ENCODE results near the gene ZMIZ1.

Gene ZMIZ1

DNA sequence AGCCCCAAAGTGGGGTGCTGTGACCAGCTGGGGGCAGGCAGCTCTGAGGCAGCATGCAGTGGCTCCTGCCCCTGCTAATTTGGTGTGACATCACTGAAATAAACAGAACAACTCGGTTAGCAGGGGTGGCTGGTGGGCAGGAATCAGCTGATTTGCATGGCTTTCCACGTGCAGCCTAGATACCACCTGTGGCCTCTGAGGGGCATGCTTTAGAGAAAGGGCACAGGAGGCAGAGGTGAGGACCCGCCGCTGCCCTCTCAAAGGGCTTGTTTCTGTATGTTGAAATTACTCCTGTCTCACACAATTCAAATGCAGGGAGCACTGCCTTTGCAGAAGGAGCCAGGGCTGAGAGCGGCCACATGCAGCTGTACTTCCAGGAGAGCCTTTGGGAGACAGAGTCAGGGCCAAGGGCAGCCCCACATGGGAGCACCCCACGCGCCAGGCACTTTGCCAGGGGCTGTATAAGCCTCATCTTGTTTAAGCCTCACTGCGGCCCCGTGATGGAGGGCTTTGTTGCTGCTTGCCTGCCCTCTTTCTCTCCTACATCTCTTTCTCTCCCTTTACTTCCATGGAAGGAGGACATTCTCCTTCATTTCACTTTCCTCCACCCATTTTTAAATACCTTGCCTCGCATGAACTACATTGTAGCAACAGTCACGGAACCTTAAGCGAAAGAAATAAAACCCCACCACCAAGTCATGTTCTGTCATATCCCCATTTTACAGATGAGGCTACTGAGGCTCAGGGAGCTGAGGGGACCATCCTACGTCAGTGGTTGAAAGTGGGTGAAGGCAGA is 137.7 kb downstream of the ZMIZ1 start:
- H3K4me3 ChIP-seq (ENCODE audit: low read length): no peak overlapping the region
- H4K8ac ChIP-seq (ENCODE audit: low read depth, low read length): no peak overlapping the region
- no peak for DNase-seq
- no peaks in the 10 kb centered on the region for H3K4me1 ChIP-seq (ENCODE audit: control insufficient read depth, low read depth, low read length)
- H2BK5ac ChIP-seq (ENCODE audit: low read length): no peak overlapping the region
- H3K56ac ChIP-seq (ENCODE audit: low read length): no peak overlapping the region
- H3K18ac ChIP-seq (ENCODE audit: low read length): no peak overlapping the region
- H2BK120ac ChIP-seq (ENCODE audit: low read depth, low read length): no peak overlapping the region
- no peak overlapping the region for H2AK5ac ChIP-seq (ENCODE audit: low read length)
- H3K4ac ChIP-seq (ENCODE audit: low read depth, low read length): no peak overlapping the region
- H4K5ac ChIP-seq (ENCODE audit: low read length): no peak overlapping the region
- no CpG with 5 or more reads among the region's 13 CpGs for WGBS (ENCODE audit: extremely low coverage, insufficient coverage, low lambda C conversion rate)
- H3K4me2 ChIP-seq (ENCODE audit: low read length): no peak overlapping the region
- H3K79me1 ChIP-seq (ENCODE audit: low read length): no peaks in the 10 kb centered on the region
- peaks cover 3% of the 10 kb centered on the region for H3K36me3 ChIP-seq (ENCODE audit: control insufficient read depth, insufficient read depth, low read length)
- no peak overlapping the region for H3K9ac ChIP-seq (ENCODE audit: low read length)
- H2BK15ac ChIP-seq (replicated peaks; ENCODE audit: low read depth): no peak overlapping the region
- H3K79me2 ChIP-seq (ENCODE audit: control insufficient read depth, insufficient read depth, low read length): no peaks in the 10 kb centered on the region
- no peaks in the 10 kb centered on the region for H3K27me3 ChIP-seq (ENCODE audit: insufficient read depth, low read length, poor library complexity)
- H3K23ac ChIP-seq (ENCODE audit: low read length): no peak overlapping the region
- H3K27ac ChIP-seq (ENCODE audit: low read depth, low read length): no peak overlapping the region

- Histone ChIP-seq H3K4ac (ENCODE audit: low read depth, low read length) (no peak overlapping the region), H3K9ac (ENCODE audit: low read length) (no peak overlapping the region), H3K79me2 (ENCODE audit: control insufficient read depth, insufficient read depth, low read length) (no peaks in the 10 kb centered on the region), H2BK120ac (ENCODE audit: low read depth, low read length) (no peak overlapping the region), H3K4me3 (ENCODE audit: low read length) (no peak overlapping the region), H3K18ac (ENCODE audit: low read length) (no peak overlapping the region), H3K79me1 (ENCODE audit: low read length) (no peaks in the 10 kb centered on the region), H2BK15ac (replicated peaks; ENCODE audit: low read depth) (no peak overlapping the region), H2AK5ac (ENCODE audit: low read length) (no peak overlapping the region), H3K23ac (ENCODE audit: low read length) (no peak overlapping the region), H2BK5ac (ENCODE audit: low read length) (no peak overlapping the region), H4K5ac (ENCODE audit: low read length) (no peak overlapping the region), H4K8ac (ENCODE audit: low read depth, low read length) (no peak overlapping the region), H3K56ac (ENCODE audit: low read length) (no peak overlapping the region), H3K4me1 (ENCODE audit: control insufficient read depth, low read depth, low read length) (no peaks in the 10 kb centered on the region), H3K36me3 (ENCODE audit: control insufficient read depth, insufficient read depth, low read length) (peaks cover 3% of the 10 kb centered on the region), H3K4me2 (ENCODE audit: low read length) (no peak overlapping the region), H3K27me3 (ENCODE audit: insufficient read depth, low read length, poor library complexity) (no peaks in the 10 kb centered on the region), H3K27ac (ENCODE audit: low read depth, low read length) (no peak overlapping the region)
- no CpG with 5 or more reads among the region's 4 CpGs for WGBS (ENCODE audit: extremely low coverage, insufficient coverage, low lambda C conversion rate)
- no peak for DNase-seq
Measured at GRCh38 chr10:79207096-79207357, 138.3 kb downstream of the ZMIZ1 start.

GRCh38 chr10:79207726-79208125 is 139.0 kb downstream of the ZMIZ1 start:
- Histone ChIP-seq H3K27me3 (ENCODE audit: insufficient read depth, low read length, poor library complexity) (no peaks in the 10 kb centered on the region), H3K4ac (ENCODE audit: low read depth, low read length) (no peak overlapping the region), H2AK5ac (ENCODE audit: low read length) (no peak overlapping the region), H3K4me1 (ENCODE audit: control insufficient read depth, low read depth, low read length) (no peaks in the 10 kb centered on the region), H3K27ac (ENCODE audit: low read depth, low read length) (no peak overlapping the region), H3K79me2 (ENCODE audit: control insufficient read depth, insufficient read depth, low read length) (no peaks in the 10 kb centered on the region), H2BK120ac (ENCODE audit: low read depth, low read length) (no peak overlapping the region), H4K8ac (ENCODE audit: low read depth, low read length) (no peak overlapping the region), H3K4me2 (ENCODE audit: low read length) (no peak overlapping the region), H3K36me3 (ENCODE audit: control insufficient read depth, insufficient read depth, low read length) (peaks cover 3% of the 10 kb centered on the region), H3K23ac (ENCODE audit: low read length) (no peak overlapping the region), H4K5ac (ENCODE audit: low read length) (no peak overlapping the region), H2BK15ac (replicated peaks; ENCODE audit: low read depth) (no peak overlapping the region), H3K9ac (ENCODE audit: low read length) (no peak overlapping the region), H3K56ac (ENCODE audit: low read length) (no peak overlapping the region), H2BK5ac (ENCODE audit: low read length) (no peak overlapping the region), H3K18ac (ENCODE audit: low read length) (no peak overlapping the region), H3K79me1 (ENCODE audit: low read length) (no peaks in the 10 kb centered on the region), H3K4me3 (ENCODE audit: low read length) (no peak overlapping the region)
- no peak for DNase-seq
- no CpG with 5 or more reads among the region's 5 CpGs for WGBS (ENCODE audit: extremely low coverage, insufficient coverage, low lambda C conversion rate)

DNA sequence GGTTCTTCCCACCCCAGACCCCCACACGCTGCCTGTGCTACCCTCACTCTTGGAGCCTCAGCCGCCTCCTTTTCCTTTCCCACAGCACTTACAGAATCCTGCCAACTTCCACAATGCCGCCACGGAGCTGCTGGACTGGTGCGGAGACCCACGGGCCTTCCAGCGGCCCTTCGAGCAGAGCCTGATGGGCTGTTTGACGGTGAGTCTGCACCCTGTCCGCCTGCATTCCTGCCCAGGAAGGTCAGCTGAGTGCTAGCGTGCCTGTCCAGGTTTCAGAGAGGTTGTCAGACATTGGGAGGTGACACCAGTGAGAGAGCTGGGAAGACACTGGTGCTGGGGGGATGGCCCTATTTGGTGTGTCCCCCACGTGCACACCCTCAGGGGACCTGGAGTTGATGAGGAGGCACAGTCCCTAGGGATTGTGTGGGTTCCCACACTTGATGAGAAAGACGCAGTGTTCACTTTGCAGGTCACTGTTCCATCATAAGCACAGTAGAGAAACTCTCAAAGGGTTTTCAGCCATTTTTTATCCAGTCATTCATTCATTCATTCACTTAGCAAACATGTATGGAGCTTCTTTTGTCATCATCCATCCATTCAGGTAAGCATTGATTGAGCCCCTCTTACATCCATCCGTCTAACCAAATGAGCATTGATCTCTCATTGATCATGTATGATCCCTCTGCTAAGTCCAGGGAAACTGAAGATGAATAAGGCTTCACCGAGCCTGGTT is 139.7 kb downstream of the ZMIZ1 start:
- Histone ChIP-seq H2BK15ac (replicated peaks; ENCODE audit: low read depth) (no peak overlapping the region), H2BK5ac (ENCODE audit: low read length) (no peak overlapping the region), H3K18ac (ENCODE audit: low read length) (no peak overlapping the region), H3K79me2 (ENCODE audit: control insufficient read depth, insufficient read depth, low read length) (no peaks in the 10 kb centered on the region), H2AK5ac (ENCODE audit: low read length) (no peak overlapping the region), H3K36me3 (ENCODE audit: control insufficient read depth, insufficient read depth, low read length) (peaks cover 1% of the 10 kb centered on the region), H3K9ac (ENCODE audit: low read length) (no peak overlapping the region), H3K4me2 (ENCODE audit: low read length) (no peak overlapping the region), H3K4ac (ENCODE audit: low read depth, low read length) (no peak overlapping the region), H3K4me1 (ENCODE audit: control insufficient read depth, low read depth, low read length) (no peaks in the 10 kb centered on the region), H3K27me3 (ENCODE audit: insufficient read depth, low read length, poor library complexity) (no peaks in the 10 kb centered on the region), H3K27ac (ENCODE audit: low read depth, low read length) (no peak overlapping the region), H4K8ac (ENCODE audit: low read depth, low read length) (no peak overlapping the region), H3K4me3 (ENCODE audit: low read length) (no peak overlapping the region), H2BK120ac (ENCODE audit: low read depth, low read length) (no peak overlapping the region), H4K5ac (ENCODE audit: low read length) (no peak overlapping the region), H3K79me1 (ENCODE audit: low read length) (no peaks in the 10 kb centered on the region), H3K23ac (ENCODE audit: low read length) (no peak overlapping the region), H3K56ac (ENCODE audit: low read length) (no peak overlapping the region)
- no peak for DNase-seq
- WGBS (ENCODE audit: extremely low coverage, insufficient coverage, low lambda C conversion rate): no CpG with 5 or more reads among the region's 15 CpGs

GRCh38 chr10:79209340-79209739 is 140.6 kb downstream of the ZMIZ1 start:
- Histone ChIP-seq H3K4me3 (ENCODE audit: low read length) (no peak overlapping the region), H3K18ac (ENCODE audit: low read length) (no peak overlapping the region), H3K27ac (ENCODE audit: low read depth, low read length) (no peak overlapping the region), H2BK120ac (ENCODE audit: low read depth, low read length) (no peak overlapping the region), H3K36me3 (ENCODE audit: control insufficient read depth, insufficient read depth, low read length) (peaks cover 1% of the 10 kb centered on the region), H3K4ac (ENCODE audit: low read depth, low read length) (no peak overlapping the region), H3K27me3 (ENCODE audit: insufficient read depth, low read length, poor library complexity) (no peaks in the 10 kb centered on the region), H4K5ac (ENCODE audit: low read length) (no peak overlapping the region), H2BK5ac (ENCODE audit: low read length) (no peak overlapping the region), H2BK15ac (replicated peaks; ENCODE audit: low read depth) (no peak overlapping the region), H3K56ac (ENCODE audit: low read length) (no peak overlapping the region), H3K4me2 (ENCODE audit: low read length) (no peak overlapping the region), H4K8ac (ENCODE audit: low read depth, low read length) (no peak overlapping the region), H3K9ac (ENCODE audit: low read length) (no peak overlapping the region), H3K79me2 (ENCODE audit: control insufficient read depth, insufficient read depth, low read length) (no peaks in the 10 kb centered on the region), H2AK5ac (ENCODE audit: low read length) (no peak overlapping the region), H3K4me1 (ENCODE audit: control insufficient read depth, low read depth, low read length) (no peaks in the 10 kb centered on the region), H3K79me1 (ENCODE audit: low read length) (no peaks in the 10 kb centered on the region), H3K23ac (ENCODE audit: low read length) (no peak overlapping the region)
- WGBS (ENCODE audit: extremely low coverage, insufficient coverage, low lambda C conversion rate): no CpG with 5 or more reads among the region's 10 CpGs
- no peak for DNase-seq

Data from mesendoderm (in vitro differentiated cells).